GM12878 (cell line): Measurements from ENCODE around the gene GON4L.

ENCODE experiments used
- BCLAF1 ChIP-seq: fragments of 450-650 bp; IDR thresholded peaks from 2 replicates; pipeline ENCODE4 v1.6.1; 2017; ENCODE audit warnings: antibody characterized with exemption, mild to moderate bottlenecking, moderate library complexity
- CUX1 ChIP-seq: IDR thresholded peaks from 2 replicates; pipeline ENCODE4 v1.6.1; 2012; ENCODE audit warnings: improper control_type of control experiment, low read depth, low read length; ENCODE audit not compliant: insufficient replicate concordance
- EGR1 ChIP-seq, 2 experiments: IDR thresholded peaks; 1 replicate in 1 of 2; 2 replicates in 1 of 2; pipeline ENCODE4 v1.6.1; 2011 to 2012; ENCODE audit warnings: low read depth in 2 of 2, low read length in 2 of 2, borderline replicate concordance in 1 of 2, mild to moderate bottlenecking in 1 of 2, moderate library complexity in 1 of 2
- FOS ChIP-seq: IDR thresholded peaks from 3 replicates; pipeline ENCODE4 v1.6.1; 2011; ENCODE audit warnings: borderline replicate concordance; ENCODE audit not compliant: insufficient read length; ENCODE audit errors: extremely low read depth
- FOXM1 ChIP-seq: IDR thresholded peaks from 2 replicates; pipeline ENCODE4 v1.6.1; 2012; ENCODE audit warnings: low read depth, mild to moderate bottlenecking, inconsistent platforms, low read length, moderate library complexity
- HDAC6 ChIP-seq: fragments of 200-600 bp; sonication (generic); IDR thresholded peaks from one replicate; pipeline ENCODE4 v1.8.0; 2017; ENCODE audit warnings: antibody characterized with exemption; ENCODE audit not compliant: unreplicated experiment
- MEF2B ChIP-seq: fragments of 450-650 bp; IDR thresholded peaks from 2 replicates; pipeline ENCODE4 v1.6.1; 2018; ENCODE audit warnings: mild to moderate bottlenecking, moderate library complexity; ENCODE audit not compliant: partially characterized antibody, poor library complexity, severe bottlenecking
- NR2C2 ChIP-seq: IDR thresholded peaks from 2 replicates; pipeline ENCODE4 v1.6.1; 2011; ENCODE audit warnings: borderline replicate concordance, low read depth; ENCODE audit not compliant: control insufficient read depth, insufficient read length
- POLR2AphosphoS5 ChIP-seq: IDR thresholded peaks from 2 replicates; pipeline ENCODE4 v1.6.1; 2011; ENCODE audit warnings: mild to moderate bottlenecking, low read length, inconsistent platforms
- USF1 ChIP-seq: IDR thresholded peaks from 2 replicates; pipeline ENCODE4 v1.6.1; 2011; ENCODE audit warnings: borderline replicate concordance, low read depth, mild to moderate bottlenecking, moderate library complexity, mixed read lengths, low read length; ENCODE audit not compliant: insufficient read depth; ENCODE audit errors: extremely low read length
- ZNF274 ChIP-seq: IDR thresholded peaks from one replicate; pipeline ENCODE4 v1.8.0; 2011; ENCODE audit not compliant: insufficient read length, insufficient read depth
- TF ChIP-seq, protein P1 (sequence below), 3 experiments: IDR thresholded peaks in 2 of 3; conservative IDR thresholded peaks in 1 of 3; 2 replicates each; pipeline ENCODE4 v1.5.1; 2011; ENCODE audit warnings: low read depth in 3 of 3, low read length in 3 of 3, mild to moderate bottlenecking in 3 of 3, control low read depth in 2 of 3, moderate library complexity in 2 of 3, inconsistent platforms in 1 of 3, mixed read lengths in 1 of 3; ENCODE audit not compliant: control insufficient read depth in 2 of 3, insufficient read depth in 1 of 3; ENCODE audit errors: extremely low read depth in 1 of 3
- TF ChIP-seq, protein P2 (sequence below): IDR thresholded peaks from 2 replicates; pipeline ENCODE4 v1.6.1; 2011; ENCODE audit warnings: low read depth, low read length, improper control_type of control experiment, borderline replicate concordance

- TF ChIP-seq BCLAF1 (no peak), USF1 (no peak), NR2C2 (no peak), CUX1 (no peak), FOS (no peak), ZNF274 (no peak), MEF2B (no peak), POLR2AphosphoS5 (no peak), EGR1 (IDR thresholded peaks at IDR 0.05; ENCODE audit: borderline replicate concordance in 1 of 2, low read depth in 2 of 2, low read length in 2 of 2) (no peak), FOXM1 (no peak), HDAC6 (no peak)
- TF ChIP-seq, protein P1, sequence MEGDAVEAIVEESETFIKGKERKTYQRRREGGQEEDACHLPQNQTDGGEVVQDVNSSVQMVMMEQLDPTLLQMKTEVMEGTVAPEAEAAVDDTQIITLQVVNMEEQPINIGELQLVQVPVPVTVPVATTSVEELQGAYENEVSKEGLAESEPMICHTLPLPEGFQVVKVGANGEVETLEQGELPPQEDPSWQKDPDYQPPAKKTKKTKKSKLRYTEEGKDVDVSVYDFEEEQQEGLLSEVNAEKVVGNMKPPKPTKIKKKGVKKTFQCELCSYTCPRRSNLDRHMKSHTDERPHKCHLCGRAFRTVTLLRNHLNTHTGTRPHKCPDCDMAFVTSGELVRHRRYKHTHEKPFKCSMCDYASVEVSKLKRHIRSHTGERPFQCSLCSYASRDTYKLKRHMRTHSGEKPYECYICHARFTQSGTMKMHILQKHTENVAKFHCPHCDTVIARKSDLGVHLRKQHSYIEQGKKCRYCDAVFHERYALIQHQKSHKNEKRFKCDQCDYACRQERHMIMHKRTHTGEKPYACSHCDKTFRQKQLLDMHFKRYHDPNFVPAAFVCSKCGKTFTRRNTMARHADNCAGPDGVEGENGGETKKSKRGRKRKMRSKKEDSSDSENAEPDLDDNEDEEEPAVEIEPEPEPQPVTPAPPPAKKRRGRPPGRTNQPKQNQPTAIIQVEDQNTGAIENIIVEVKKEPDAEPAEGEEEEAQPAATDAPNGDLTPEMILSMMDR (IDR thresholded peaks at IDR 0.05 in 2 of 3, conservative IDR thresholded peaks at IDR 0.05 in 1 of 3; ENCODE audit: control insufficient read depth in 2 of 3, extremely low read depth in 1 of 3, insufficient read depth in 1 of 3, low read depth in 3 of 3, low read length in 3 of 3), result no peak
- TF ChIP-seq, protein P2, sequence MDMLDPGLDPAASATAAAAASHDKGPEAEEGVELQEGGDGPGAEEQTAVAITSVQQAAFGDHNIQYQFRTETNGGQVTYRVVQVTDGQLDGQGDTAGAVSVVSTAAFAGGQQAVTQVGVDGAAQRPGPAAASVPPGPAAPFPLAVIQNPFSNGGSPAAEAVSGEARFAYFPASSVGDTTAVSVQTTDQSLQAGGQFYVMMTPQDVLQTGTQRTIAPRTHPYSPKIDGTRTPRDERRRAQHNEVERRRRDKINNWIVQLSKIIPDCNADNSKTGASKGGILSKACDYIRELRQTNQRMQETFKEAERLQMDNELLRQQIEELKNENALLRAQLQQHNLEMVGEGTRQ, result no peak
Measured at GRCh38 chr1:155793213-155793612, 63.8 kb downstream of the GON4L start.
